Activated CD8-positive, alpha-beta memory T cell treated with anti-CD3 and anti-CD28 coated beads, Interleukin-2, amount 10 ng/mL, durations not matched to agents 7 days and 5 days (primary cell): ENCODE results near the gene LPP. TPM values are rescaled to one million over a fixed set of nuclear protein-coding genes. Genes with fewer than 3 reads are reported as not detected.

Source experiments
- ATAC-seq: fragments of 150-1000 bp; cut with Tn5 transposase; one replicate; pipeline ENCODE4 v1.10.0; 2021; ENCODE audit warnings: moderate library complexity
- CTCF ChIA-PET: fragments of 350-600 bp; sonication (Branson Sonifier 250); formaldehyde crosslinking; loops from one replicate; lab custom pipeline; 2021; ENCODE audit warnings: antibody characterized with exemption; lab: Charles Lee
- DNase-seq: peaks from one replicate; pipeline ENCODE4 v3.0.0-alpha.2; 2020
- H3K27ac Mint-ChIP-seq: one replicate; pipeline ENCODE4 v1.8.0; 2021; ENCODE audit warnings: mild to moderate bottlenecking, mixed read lengths
- H3K27me3 Mint-ChIP-seq: one replicate; pipeline ENCODE4 v1.8.0; 2021; ENCODE audit warnings: mixed read lengths
- H3K36me3 Mint-ChIP-seq: one replicate; pipeline ENCODE4 v1.8.0; 2021; ENCODE audit warnings: mild to moderate bottlenecking, mixed read lengths
- H3K4me1 Mint-ChIP-seq: one replicate; pipeline ENCODE4 v1.8.0; 2021; ENCODE audit warnings: mixed read lengths
- H3K4me3 Mint-ChIP-seq: one replicate; pipeline ENCODE4 v1.8.0; 2021; ENCODE audit warnings: mild to moderate bottlenecking, moderate library complexity, mixed read lengths
- H3K9me3 Mint-ChIP-seq: one replicate; pipeline ENCODE4 v1.8.0; 2022; ENCODE audit warnings: low read depth, mixed read lengths
- total RNA-seq, 2 experiments: library from RNA; stranded (reverse); gene quantifications; one replicate each; pipeline ENCODE4 v1.2.3, GENCODE V29; 2021

Gene LPP
- total RNA-seq, 2 experiments from 2014 or later: 23.6 to 57.1 TPM

DNA sequence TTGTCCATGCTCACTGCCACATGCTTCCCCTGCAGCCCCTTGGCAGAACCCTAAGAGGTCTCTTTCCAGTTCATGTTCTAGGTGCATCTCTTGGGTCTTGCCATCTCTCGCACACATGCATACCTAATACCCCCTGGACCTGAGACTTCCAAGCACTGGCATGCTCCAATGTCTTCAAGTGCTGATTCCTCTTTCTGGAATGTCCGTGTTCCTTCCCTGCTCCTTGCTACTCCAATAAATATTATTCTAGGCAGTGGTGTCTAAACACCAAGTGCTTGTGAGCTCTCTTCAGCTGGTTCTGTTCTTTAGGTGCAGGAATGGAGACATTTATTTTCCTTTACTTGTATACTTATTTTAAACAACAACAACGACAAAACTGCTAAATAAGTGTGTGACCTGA is 370.1 kb downstream of the LPP start:
- no peak for DNase-seq
- CTCF ChIA-PET: no interaction called here
- no peak for ATAC-seq
- Mint-ChIP-seq H3K27ac (no peak overlapping the region), H3K4me1 (no peaks in the 10 kb centered on the region), H3K4me3 (no peak overlapping the region), H3K27me3 (no peaks in the 10 kb centered on the region), H3K9me3 (no peaks in the 10 kb centered on the region), H3K36me3 (peaks cover 4% of the 10 kb centered on the region)

DNA sequence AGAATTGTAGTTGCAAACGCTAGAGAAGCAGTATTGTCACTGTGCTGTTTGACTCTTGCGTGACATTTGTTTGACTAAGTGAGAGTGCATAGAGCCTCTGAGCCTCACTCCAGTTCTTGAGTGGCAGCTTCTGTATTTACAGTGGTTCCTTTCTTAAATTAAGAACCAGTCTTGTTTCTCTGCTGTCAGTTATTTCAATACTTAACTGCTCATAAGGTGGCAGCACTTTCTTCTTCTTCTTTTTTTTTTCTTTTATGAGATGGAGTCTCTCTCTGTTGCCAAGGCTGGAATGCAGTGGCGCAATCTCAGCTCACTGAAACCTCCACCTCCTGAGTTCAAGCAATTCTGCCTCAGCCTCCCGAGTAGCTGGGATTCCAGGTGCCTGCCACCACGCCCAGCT is 372.1 kb downstream of the LPP start:
- Mint-ChIP-seq H3K9me3 (no peaks in the 10 kb centered on the region), H3K36me3 (peaks cover 5% of the 10 kb centered on the region), H3K4me1 (no peaks in the 10 kb centered on the region), H3K4me3 (no peak overlapping the region), H3K27ac (no peak overlapping the region), H3K27me3 (no peaks in the 10 kb centered on the region)
- ATAC-seq (no peak), DNase-seq (no peak)
- CTCF ChIA-PET: interaction anchor here (1.1 kb wide), 1 partner anchor 429 kb away, joined by 3 read pairs; no protein-coding TSS in a partner anchor

DNA sequence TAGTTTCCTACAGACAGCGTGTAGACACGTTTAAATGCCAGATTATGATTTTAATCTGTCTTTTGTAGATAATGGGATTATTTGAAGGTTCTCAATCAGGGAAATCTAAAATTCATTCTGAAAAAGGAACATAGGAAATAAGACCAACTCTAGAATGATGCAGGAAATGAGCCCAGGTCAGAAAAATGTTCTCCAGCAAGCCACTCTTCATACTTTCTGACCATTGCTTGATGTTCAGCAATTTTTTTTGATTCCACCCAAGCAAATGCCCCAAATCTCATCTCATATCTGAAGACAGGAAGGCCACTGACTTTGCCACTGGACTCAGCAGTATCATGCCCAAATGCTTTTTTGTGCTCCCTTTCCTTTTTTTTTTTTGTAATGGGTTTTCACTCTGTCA is 373.4 kb downstream of the LPP start:
- Mint-ChIP-seq H3K4me3 (no peak overlapping the region), H3K9me3 (no peaks in the 10 kb centered on the region), H3K27ac (no peak overlapping the region), H3K27me3 (no peaks in the 10 kb centered on the region), H3K36me3 (peaks cover 5% of the 10 kb centered on the region), H3K4me1 (no peaks in the 10 kb centered on the region)
- CTCF ChIA-PET: no interaction called here
- ATAC-seq (no peak), DNase-seq (no peak)

- ATAC-seq (no peak), DNase-seq (no peak)
- H3K27ac Mint-ChIP-seq: no peak overlapping the region
- no peak overlapping the region for H3K4me3 Mint-ChIP-seq
- H3K4me1 Mint-ChIP-seq: no peaks in the 10 kb centered on the region
- CTCF ChIA-PET: no interaction called here
- H3K9me3 Mint-ChIP-seq: no peaks in the 10 kb centered on the region
- H3K36me3 Mint-ChIP-seq: peaks cover 5% of the 10 kb centered on the region
- no peaks in the 10 kb centered on the region for H3K27me3 Mint-ChIP-seq
Measured at GRCh38 chr3:188528396-188528795, 374.4 kb downstream of the LPP start.

DNA sequence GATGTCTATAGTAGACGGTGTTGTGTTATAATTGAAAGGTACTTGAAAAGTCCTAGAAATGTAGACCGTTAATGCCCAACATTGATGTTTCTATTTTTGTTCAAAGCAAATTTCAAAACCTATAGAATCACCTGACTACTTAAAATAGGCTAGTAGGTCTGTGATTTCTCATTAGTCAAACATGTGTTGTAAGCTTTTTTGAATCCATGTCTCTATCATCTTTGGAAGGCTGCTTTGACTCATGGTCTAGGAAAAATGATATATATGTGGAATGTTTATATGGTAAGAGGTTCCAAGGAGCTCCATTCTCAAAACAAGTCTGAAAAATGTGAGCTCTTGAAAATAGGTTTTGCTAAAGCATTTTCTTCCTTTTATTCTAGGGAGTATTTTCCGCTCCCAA is 375.3 kb downstream of the LPP start:
- H3K4me3 Mint-ChIP-seq: no peak overlapping the region
- peaks cover 5% of the 10 kb centered on the region for H3K36me3 Mint-ChIP-seq

DNA sequence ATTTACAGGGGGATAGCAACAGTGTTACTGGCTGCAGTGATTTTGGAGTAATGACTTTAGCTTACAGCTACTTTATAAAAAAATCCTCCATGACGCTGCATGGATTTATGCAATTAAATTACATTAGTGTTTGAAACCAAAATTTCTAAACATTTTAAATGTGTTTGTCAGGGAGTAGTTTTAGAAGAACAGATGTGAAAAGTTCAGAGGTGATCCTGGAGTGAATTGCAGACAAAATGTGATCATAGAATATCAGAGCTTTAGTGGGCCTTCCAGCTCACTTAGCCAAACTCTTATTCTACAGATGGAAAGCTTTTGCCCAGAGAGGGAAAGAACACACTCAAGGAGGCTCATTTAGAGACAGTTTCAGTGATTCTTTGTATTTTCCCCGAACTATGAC is 376.3 kb downstream of the LPP start:
- no peaks in the 10 kb centered on the region for H3K9me3 Mint-ChIP-seq
- no peak overlapping the region for H3K27ac Mint-ChIP-seq
- ATAC-seq: no peak
- peaks cover 3% of the 10 kb centered on the region for H3K36me3 Mint-ChIP-seq
- no peaks in the 10 kb centered on the region for H3K27me3 Mint-ChIP-seq
- CTCF ChIA-PET: interaction anchor here (2.1 kb wide), 1 partner anchor 790 kb away, joined by 4 read pairs; no protein-coding TSS in a partner anchor
- H3K4me3 Mint-ChIP-seq: no peak overlapping the region
- H3K4me1 Mint-ChIP-seq: no peaks in the 10 kb centered on the region
- no peak for DNase-seq

More for the DNA sequence above, 375.3 kb downstream of the LPP start:
- H3K9me3 Mint-ChIP-seq: no peaks in the 10 kb centered on the region
- ATAC-seq (no peak), DNase-seq (no peak)
- CTCF ChIA-PET: no interaction called here
- no peaks in the 10 kb centered on the region for H3K27me3 Mint-ChIP-seq
- H3K27ac Mint-ChIP-seq: no peak overlapping the region
- no peaks in the 10 kb centered on the region for H3K4me1 Mint-ChIP-seq

GRCh38 chr3:188531210-188531609 is 377.3 kb downstream of the LPP start:
- no peaks in the 10 kb centered on the region for H3K9me3 Mint-ChIP-seq
- no peak for ATAC-seq
- no peaks in the 10 kb centered on the region for H3K27me3 Mint-ChIP-seq
- DNase-seq: no peak
- H3K36me3 Mint-ChIP-seq: peaks cover 1% of the 10 kb centered on the region
- no peak overlapping the region for H3K27ac Mint-ChIP-seq
- H3K4me1 Mint-ChIP-seq: no peaks in the 10 kb centered on the region
- no peak overlapping the region for H3K4me3 Mint-ChIP-seq
- CTCF ChIA-PET: interaction anchor here (2.1 kb wide), 1 partner anchor 791 kb away, joined by 4 read pairs; no protein-coding TSS in a partner anchor

- no peak overlapping the region for H3K27ac Mint-ChIP-seq
- peaks cover 1% of the 10 kb centered on the region for H3K36me3 Mint-ChIP-seq
- no peak overlapping the region for H3K4me3 Mint-ChIP-seq
- no peaks in the 10 kb centered on the region for H3K9me3 Mint-ChIP-seq
- CTCF ChIA-PET: interaction anchor here (0.9 kb wide), 1 partner anchor 793 kb away, joined by 4 read pairs; no protein-coding TSS in a partner anchor
- no peaks in the 10 kb centered on the region for H3K27me3 Mint-ChIP-seq
- ATAC-seq (no peak), DNase-seq (no peak)
- no peaks in the 10 kb centered on the region for H3K4me1 Mint-ChIP-seq
Measured at GRCh38 chr3:188533172-188533571, 379.2 kb downstream of the LPP start.

DNA sequence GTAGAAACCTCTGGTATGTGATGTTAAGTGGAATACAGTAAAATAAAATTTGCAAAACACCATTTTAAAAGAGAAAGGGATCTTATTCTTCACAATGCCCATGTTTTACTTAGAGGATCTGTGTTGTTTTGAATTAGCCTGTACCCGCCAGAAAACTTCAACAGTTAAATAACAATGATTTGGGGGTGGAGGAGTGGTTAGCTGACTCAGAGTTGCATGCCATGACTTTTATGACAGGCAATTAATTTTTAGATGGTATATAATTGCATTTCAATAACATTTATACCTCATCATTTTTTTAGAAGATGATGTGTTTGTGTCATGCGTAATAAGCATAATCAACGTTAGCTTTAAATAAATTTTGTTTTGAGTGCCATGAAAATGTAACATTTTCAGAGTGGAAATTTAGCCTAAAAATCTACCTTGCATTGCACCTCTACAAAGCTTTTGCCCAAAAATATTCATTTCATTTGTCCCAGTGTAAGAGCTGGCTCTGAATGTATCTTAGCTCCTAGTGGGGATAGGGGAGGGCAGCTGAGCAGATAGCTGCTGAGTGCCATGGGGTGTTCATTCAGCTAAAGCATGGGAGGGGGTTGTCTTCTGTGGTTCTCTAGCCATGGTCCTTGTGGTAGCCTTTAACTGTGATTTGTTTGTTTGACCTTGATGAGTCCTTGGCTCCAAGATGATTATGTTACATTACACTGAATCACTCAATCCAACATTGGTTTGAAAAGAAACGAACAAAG is 379.8 kb downstream of the LPP start:
- H3K36me3 Mint-ChIP-seq: peaks cover 1% of the 10 kb centered on the region
- CTCF ChIA-PET: interaction anchor here (0.9 kb wide), 1 partner anchor 794 kb away, joined by 4 read pairs; no protein-coding TSS in a partner anchor

DNA sequence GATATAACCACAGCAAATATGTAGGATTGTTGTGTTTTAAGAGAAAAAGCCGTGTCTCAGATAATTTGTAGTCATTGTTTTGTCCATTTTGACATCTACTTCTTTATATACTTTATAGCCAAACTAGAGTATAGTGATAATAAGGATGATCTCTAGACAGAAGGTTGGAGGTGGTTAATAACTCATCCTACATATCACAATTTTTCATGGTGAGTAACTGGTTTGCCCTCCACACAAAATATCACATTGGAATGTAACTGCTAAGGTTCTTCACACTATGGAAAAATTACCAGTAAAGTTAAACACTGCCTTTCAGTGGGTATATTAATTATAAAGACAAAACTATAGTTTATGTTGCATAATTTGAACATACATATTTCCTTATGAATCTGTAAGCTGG is 380.7 kb downstream of the LPP start:
- H3K4me1 Mint-ChIP-seq: no peaks in the 10 kb centered on the region
- CTCF ChIA-PET: no interaction called here
- no peak overlapping the region for H3K27ac Mint-ChIP-seq
- peaks cover 1% of the 10 kb centered on the region for H3K36me3 Mint-ChIP-seq
- no peak overlapping the region for H3K4me3 Mint-ChIP-seq
- DNase-seq (no peak), ATAC-seq (no peak)
- no peaks in the 10 kb centered on the region for H3K27me3 Mint-ChIP-seq
- no peaks in the 10 kb centered on the region for H3K9me3 Mint-ChIP-seq

More for the DNA sequence above, 379.8 kb downstream of the LPP start:
- no peak for DNase-seq
- no peaks in the 10 kb centered on the region for H3K9me3 Mint-ChIP-seq
- no peak overlapping the region for H3K27ac Mint-ChIP-seq
- H3K4me3 Mint-ChIP-seq: no peak overlapping the region
- no peaks in the 10 kb centered on the region for H3K27me3 Mint-ChIP-seq
- no peak for ATAC-seq
- no peaks in the 10 kb centered on the region for H3K4me1 Mint-ChIP-seq

GRCh38 chr3:188537606-188538005 is 383.6 kb downstream of the LPP start:
- ATAC-seq: no peak
- no peak overlapping the region for H3K4me3 Mint-ChIP-seq
- no peaks in the 10 kb centered on the region for H3K36me3 Mint-ChIP-seq
- H3K27me3 Mint-ChIP-seq: no peaks in the 10 kb centered on the region
- CTCF ChIA-PET: no interaction called here
- H3K27ac Mint-ChIP-seq: no peak overlapping the region
- DNase-seq: no peak
- H3K4me1 Mint-ChIP-seq: no peaks in the 10 kb centered on the region
- H3K9me3 Mint-ChIP-seq: no peaks in the 10 kb centered on the region

DNA sequence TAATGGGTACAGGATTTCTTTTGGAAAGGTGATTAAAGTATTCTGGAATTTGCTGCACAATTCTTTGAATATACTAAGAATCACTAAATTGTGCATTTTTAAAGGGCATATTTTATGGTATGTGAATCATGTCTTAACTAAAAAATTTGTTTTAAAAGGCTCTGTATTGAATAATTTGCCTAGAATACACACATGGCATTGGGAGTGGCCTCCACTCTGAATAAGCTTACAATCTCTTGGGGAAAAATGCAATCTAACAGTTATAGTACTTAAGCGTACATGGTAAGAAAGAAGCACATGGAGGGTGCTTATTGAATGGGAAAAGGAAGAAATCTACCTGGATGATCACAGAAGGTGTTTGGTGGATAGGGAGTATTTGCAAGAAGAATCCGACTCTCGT is 385.1 kb downstream of the LPP start:
- DNase-seq: no peak
- Mint-ChIP-seq H3K9me3 (no peaks in the 10 kb centered on the region), H3K4me1 (no peaks in the 10 kb centered on the region), H3K4me3 (no peak overlapping the region), H3K27ac (no peak overlapping the region), H3K36me3 (no peaks in the 10 kb centered on the region), H3K27me3 (no peaks in the 10 kb centered on the region)
- no peak for ATAC-seq
- CTCF ChIA-PET: no interaction called here

DNA sequence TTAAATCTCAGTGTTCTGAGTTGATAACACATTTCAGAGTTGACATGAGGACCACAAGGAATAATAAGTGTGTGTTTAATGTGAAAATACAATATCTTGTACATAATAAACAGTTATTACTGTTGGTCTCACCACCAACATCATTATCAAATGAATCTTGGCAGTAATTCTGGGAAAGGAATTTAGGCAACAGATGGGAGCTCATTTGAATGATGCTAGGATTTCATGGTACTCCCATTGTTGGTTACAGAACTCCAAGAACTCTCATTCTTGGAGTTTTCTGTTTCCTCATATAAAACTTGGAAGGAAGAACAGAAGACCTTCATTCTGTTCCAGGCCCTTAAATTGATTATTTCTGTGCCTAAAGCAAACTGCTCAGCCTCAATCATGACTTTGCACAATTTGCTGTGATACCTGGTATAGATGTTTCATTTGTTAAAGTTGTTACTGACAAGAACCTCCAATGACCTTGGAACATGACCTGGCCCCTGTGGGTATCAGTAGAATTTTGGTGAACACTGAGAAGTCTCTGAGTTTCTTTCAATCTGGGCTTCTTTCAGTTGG is 385.8 kb downstream of the LPP start:
- H3K4me1 Mint-ChIP-seq: no peaks in the 10 kb centered on the region
- ATAC-seq: no peak
- no peak overlapping the region for H3K27ac Mint-ChIP-seq
- no peaks in the 10 kb centered on the region for H3K9me3 Mint-ChIP-seq
- no peaks in the 10 kb centered on the region for H3K27me3 Mint-ChIP-seq
- DNase-seq: no peak
- H3K4me3 Mint-ChIP-seq: no peak overlapping the region
- no peaks in the 10 kb centered on the region for H3K36me3 Mint-ChIP-seq
- CTCF ChIA-PET: no interaction called here

- Mint-ChIP-seq H3K36me3 (no peaks in the 10 kb centered on the region), H3K4me1 (no peaks in the 10 kb centered on the region), H3K4me3 (no peak overlapping the region), H3K9me3 (no peaks in the 10 kb centered on the region), H3K27me3 (no peaks in the 10 kb centered on the region), H3K27ac (no peak overlapping the region)
- no peak for ATAC-seq
- no peak for DNase-seq
- CTCF ChIA-PET: no interaction called here
Measured at GRCh38 chr3:188542196-188542595, 388.2 kb downstream of the LPP start.
